Spleen (tissue), 11 donors: Measurements from ENCODE around the gene LRRC4C. TPM values are rescaled to one million over a fixed set of nuclear protein-coding genes. Genes with fewer than 3 reads are reported as not detected.

Experiments used
- DNase-seq: peaks from one replicate; pipeline ENCODE4 v3.0.0-alpha.2; 2020
- H3K27ac ChIP-seq, 8 donors: fragments of 200-600 bp; sonication (generic) in 7 of 8; 1 replicate in 4 of 8; 2 replicates in 4 of 8; pipeline versions ENCODE4 v1.5.0 to v1.8.0; 2016 to 2021; ENCODE audit warnings: inconsistent platforms in 4 of 8, mild to moderate bottlenecking in 4 of 8, moderate library complexity in 1 of 8
- H3K27me3 ChIP-seq, 7 donors: fragments of 200-600 bp; sonication (generic) in 6 of 7; replicated peaks in 1 of 7; 1 replicate in 4 of 7; 2 replicates in 3 of 7; pipeline versions ENCODE4 v1.5.0 to v1.8.0; 2016 to 2021; ENCODE audit warnings: inconsistent platforms in 3 of 7, mild to moderate bottlenecking in 1 of 7
- H3K36me3 ChIP-seq, 6 donors: fragments of 200-600 bp; sonication (generic) in 5 of 6; 1 replicate in 4 of 6; 2 replicates in 2 of 6; pipeline versions ENCODE4 v1.5.0 to v1.8.0; 2016 to 2021; ENCODE audit warnings: inconsistent platforms in 2 of 6
- H3K4me1 ChIP-seq, 6 donors: fragments of 200-600 bp; sonication (generic) in 5 of 6; 1 replicate in 3 of 6; 2 replicates in 3 of 6; pipeline versions ENCODE4 v1.5.0 to v1.8.0; 2016 to 2021; ENCODE audit warnings: inconsistent platforms in 3 of 6
- H3K4me3 ChIP-seq, 8 donors: fragments of 200-600 bp; sonication (generic) in 7 of 8; 1 replicate in 4 of 8; 2 replicates in 4 of 8; pipeline versions ENCODE4 v1.5.0 to v1.8.0; 2016 to 2021; ENCODE audit warnings: inconsistent platforms in 4 of 8, mild to moderate bottlenecking in 4 of 8, moderate library complexity in 2 of 8
- H3K9me3 ChIP-seq, 8 donors: fragments of 200-600 bp; sonication (generic) in 7 of 8; 1 replicate in 4 of 8; 2 replicates in 4 of 8; pipeline versions ENCODE4 v1.5.0 to v1.8.0; 2016 to 2021; ENCODE audit warnings: inconsistent platforms in 4 of 8
- CTCF ChIP-seq, 11 experiments: fragments of 200-600 bp in 7 of 11; fragments of 450-650 bp in 4 of 11; sonication (generic) in 4 of 11; IDR thresholded peaks in 8 of 11; conservative IDR thresholded peaks in 3 of 11; 1 replicate in 7 of 11; 2 replicates in 4 of 11; pipeline versions ENCODE4 v1.4.0 to v1.8.0; 2016 to 2021; ENCODE audit warnings: antibody characterized with exemption in 11 of 11, inconsistent platforms in 4 of 11, mild to moderate bottlenecking in 1 of 11
- POLR2A ChIP-seq, 3 donors: fragments of 450-650 bp; IDR thresholded peaks; one replicate each; pipeline ENCODE4 v1.5.1; 2017; ENCODE audit warnings: antibody characterized with exemption in 3 of 3, mild to moderate bottlenecking in 1 of 3
- POLR2AphosphoS5 ChIP-seq, 3 donors: sonication (generic); formaldehyde crosslinking; IDR thresholded peaks; one replicate each; pipeline ENCODE4 v1.5.1; 2017; ENCODE audit warnings: antibody characterized with exemption in 3 of 3
- WGBS, 5 donors: extraction: QIAGEN DNeasy Blood & Tissue Kit in 3 of 5; methylation state at CpG; one replicate each; pipeline versions ENCODE4 v1.1.5 to v1.1.7; 2013 to 2018; 5-methylcytosine and 5-hydroxymethylcytosine counted together
- intact Hi-C: fragments of 100-400 bp; cut with DNase I; formaldehyde crosslinking; loops from one replicate; pipeline ENCODE4 v1.15.0; 2023; ENCODE audit warnings: low total_unique reads
- polyA plus RNA-seq, 3 donors: library from polyadenylated mRNA; stranded (reverse); fragments of 200-250 nt; gene quantifications; one replicate each; pipeline ENCODE4 v1.2.1, GENCODE V29; 2013
- total RNA-seq, 7 donors: library from RNA; depleted of rRNA in 3 of 7; stranded (reverse); fragments of >200 nt in 3 of 7; fragmentation: NEBNext Ultra II Directional in 4 of 7; extraction: Animal tissue kit (Norgen Biotek cat#: 25700) in 4 of 7; gene quantifications; one replicate each; pipeline versions ENCODE4 v1.1.0 to v1.2.1, GENCODE V29; 2016 to 2021
- donor health status: healthy with polysubstance abuse.
- donor health status: DM: no; HTN: no; CAD: no; lungs with moderate emphysema.
- donor health status: DM: no; HTN: no; CAD: no.
- donor health status: Bipolar disorder and iron deficiency.
- donor health status: healthy.
- donor health status: DM: no; HTN: no; CAD: no.
- donor health status: DM: yes; HTN: yes; CAD: no.

The LRRC4C gene
- total and polyA plus RNA-seq, 10 donors, result 0.15 to 8.9 (median 1.9) TPM

- no peak overlapping the region for H3K27ac ChIP-seq
- peaks cover 0 to 5% (median 0%) of the 10 kb centered on the region in 8 donors for H3K9me3 ChIP-seq
- DNase-seq, result no peak
- H3K27me3 ChIP-seq, result no peaks in the 10 kb centered on the region
- WGBS, 5 donors, result 23 to 35% (median 33%) methylated on average over 10 of the region's 10 CpGs
- no peaks in the 10 kb centered on the region for H3K4me1 ChIP-seq
- H3K36me3 ChIP-seq, result no peaks in the 10 kb centered on the region
- intact Hi-C loops, result no loop called here
- no peak overlapping the region for H3K4me3 ChIP-seq
- no peak for TF ChIP-seq POLR2AphosphoS5 (IDR thresholded peaks at IDR 0.05)
- peak in 3 of 11 experiments; percentile 12 to 23 (median 18) for TF ChIP-seq CTCF (IDR thresholded peaks at IDR 0.05 in 8 of 11, conservative IDR thresholded peaks at IDR 0.05 in 3 of 11)
These were observed 737.2 kb downstream of the LRRC4C start for GRCh38 chr11:40722179-40722795.

GRCh38 chr11:40716344-40717130 is 742.9 kb downstream of the LRRC4C start:
- intact Hi-C loops, result no loop called here
- no peak for DNase-seq
- Histone ChIP-seq H3K4me1 (no peaks in the 10 kb centered on the region), H3K27me3 (no peaks in the 10 kb centered on the region), H3K4me3 (no peak overlapping the region), H3K9me3 (peaks cover 0 to 5% (median 0%) of the 10 kb centered on the region in 8 donors), H3K36me3 (no peaks in the 10 kb centered on the region), H3K27ac (no peak overlapping the region)
- TF ChIP-seq POLR2A (IDR thresholded peaks at IDR 0.05) (no peak), CTCF (IDR thresholded peaks at IDR 0.05 in 8 of 11, conservative IDR thresholded peaks at IDR 0.05 in 3 of 11) (no peak), POLR2AphosphoS5 (IDR thresholded peaks at IDR 0.05) (no peak)
- 52 to 77% (median 58%) methylated on average over 3 of the region's 3 CpGs for WGBS, 5 donors

- no peak for DNase-seq
- Histone ChIP-seq H3K4me3 (no peak overlapping the region), H3K4me1 (no peaks in the 10 kb centered on the region), H3K9me3 (peaks cover 0 to 21% (median 10%) of the 10 kb centered on the region in 8 donors), H3K36me3 (no peaks in the 10 kb centered on the region), H3K27me3 (no peaks in the 10 kb centered on the region), H3K27ac (no peak overlapping the region)
- no peak for TF ChIP-seq POLR2A (IDR thresholded peaks at IDR 0.05)
- 79 to 92% (median 81%) methylated on average over 4 of the region's 4 CpGs for WGBS, 5 donors
- intact Hi-C loops, result no loop called here
These were observed 746.4 kb downstream of the LRRC4C start for GRCh38 chr11:40713083-40713482.

- no peak for DNase-seq
- Histone ChIP-seq H3K36me3 (no peaks in the 10 kb centered on the region), H3K27me3 (no peaks in the 10 kb centered on the region), H3K4me3 (no peak overlapping the region), H3K4me1 (no peaks in the 10 kb centered on the region), H3K27ac (no peak overlapping the region), H3K9me3 (peaks cover 0 to 23% (median 1%) of the 10 kb centered on the region in 8 donors)
- intact Hi-C loops, result no loop called here
- 41 to 85% (median 74%) methylated on average over 2 of the region's 2 CpGs for WGBS, 5 donors
- TF ChIP-seq POLR2AphosphoS5 (IDR thresholded peaks at IDR 0.05), result no peak
- no peak for TF ChIP-seq POLR2A (IDR thresholded peaks at IDR 0.05)
- no peak for TF ChIP-seq CTCF (IDR thresholded peaks at IDR 0.05 in 8 of 11, conservative IDR thresholded peaks at IDR 0.05 in 3 of 11)
These were observed 758.4 kb downstream of the LRRC4C start for GRCh38 chr11:40701027-40701426.
